Stimulated activated CD8-positive, alpha-beta memory T cell treated with anti-CD3 and anti-CD28 coated beads, Interleukin-4, amount 100 ng/mL, for 48 hours (primary cell): Measurements from ENCODE around the gene VANGL2.

ENCODE experiments used
- DNase-seq: peaks from one replicate; pipeline ENCODE4 v3.0.0-alpha.2; 2020

Gene VANGL2

DNA sequence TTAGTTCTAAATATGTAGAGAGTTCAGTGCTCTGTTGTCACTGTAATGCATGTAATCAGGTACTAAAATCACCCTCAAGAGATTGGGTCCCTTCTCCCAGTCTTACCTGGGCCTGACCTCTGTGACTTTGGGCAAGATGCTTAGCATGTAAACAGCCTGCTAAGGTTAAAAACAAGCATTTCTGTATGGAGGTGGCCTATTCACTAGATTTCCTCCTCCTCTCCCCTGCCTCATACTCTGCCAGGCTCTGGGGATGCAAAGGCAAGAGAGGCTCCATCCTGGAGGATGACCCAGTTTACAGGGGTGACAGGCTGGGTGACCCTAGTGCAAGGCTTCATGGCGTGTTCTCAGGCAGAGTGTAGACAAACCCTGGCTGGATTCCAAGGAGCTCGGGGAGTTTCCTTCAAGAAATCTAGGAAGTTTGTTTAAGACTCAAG lies 28.8 kb downstream of the VANGL2 start:
- peak; percentile 37 for DNase-seq

DNA sequence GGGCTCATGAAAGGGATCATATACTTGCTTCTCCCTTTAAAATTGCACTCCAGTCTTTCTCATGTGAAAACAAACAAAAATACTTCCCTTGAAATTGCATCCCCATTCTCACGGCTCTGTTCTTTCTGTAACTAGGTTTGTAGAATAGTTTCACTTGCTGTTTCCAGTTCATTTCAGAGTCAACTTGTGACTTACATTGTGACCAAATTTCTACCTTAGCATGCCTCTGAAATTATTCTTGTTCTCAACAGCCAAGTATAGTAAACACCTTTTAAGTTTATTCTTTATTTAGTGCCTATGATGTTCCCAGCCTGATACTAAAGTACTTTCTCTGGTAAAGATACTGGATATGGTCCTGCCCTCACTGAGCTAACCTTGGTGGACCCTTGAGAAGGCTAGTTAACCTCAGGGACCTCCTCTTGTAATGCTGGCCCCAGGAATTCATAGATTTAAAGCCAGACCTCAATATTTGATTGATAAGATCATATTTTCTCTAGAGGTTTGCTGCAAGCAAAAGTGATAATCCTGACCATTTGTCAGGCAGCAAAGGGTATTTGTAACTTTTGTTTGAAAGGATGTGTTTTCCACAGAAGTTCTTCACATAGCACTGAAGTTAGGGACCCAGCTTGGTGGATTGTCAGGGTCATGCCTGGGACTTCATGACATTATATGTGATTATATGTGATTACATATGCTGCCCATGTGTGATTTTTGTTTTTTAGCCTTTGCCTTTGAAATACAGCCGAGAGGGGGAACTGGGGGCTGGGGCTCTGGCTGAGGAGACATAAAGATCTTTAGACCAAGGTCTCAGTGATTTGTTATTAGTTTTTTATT lies 29.6 kb downstream of the VANGL2 start:
- DNase-seq, result peak; percentile 21

DNA sequence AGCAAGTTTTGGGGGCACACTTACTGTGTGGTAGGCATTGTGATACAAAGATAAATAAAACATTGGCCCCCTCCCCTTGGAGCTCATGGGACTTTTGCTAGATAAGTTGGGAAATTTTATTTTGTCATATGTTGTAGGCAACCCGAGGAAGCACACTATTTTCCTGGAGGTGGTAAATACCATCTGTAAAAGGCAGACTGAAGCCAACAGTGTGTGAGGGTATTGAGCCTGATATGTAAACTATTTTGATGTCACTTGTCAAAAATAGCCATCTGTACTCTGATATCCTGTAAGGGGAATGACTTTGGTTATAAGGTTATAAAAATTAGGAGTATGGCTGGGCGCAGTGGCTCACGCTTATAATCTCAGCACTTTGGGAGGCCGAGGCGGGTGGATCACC lies 30.6 kb downstream of the VANGL2 start:
- peak; percentile 20 for DNase-seq

DNA sequence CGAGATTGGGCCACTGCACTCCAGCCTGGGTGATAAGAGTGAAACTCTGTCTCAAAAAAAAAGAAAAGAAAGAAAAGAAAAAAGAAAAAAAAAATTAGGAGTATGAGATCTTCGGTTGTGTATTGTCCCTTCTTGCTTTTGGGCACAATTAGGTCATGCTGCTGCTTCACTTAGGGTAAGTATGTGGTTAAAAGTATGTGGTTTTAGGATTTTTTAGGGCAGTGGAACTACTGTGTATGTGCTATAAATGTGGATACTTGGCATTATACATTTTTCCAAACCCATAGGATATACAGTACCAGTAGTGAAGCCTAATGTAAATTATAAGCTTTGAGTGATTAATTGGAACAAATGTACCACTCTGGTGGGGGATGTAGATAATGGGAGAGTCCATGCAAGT lies 31.2 kb downstream of the VANGL2 start:
- DNase-seq, result no peak

DNA sequence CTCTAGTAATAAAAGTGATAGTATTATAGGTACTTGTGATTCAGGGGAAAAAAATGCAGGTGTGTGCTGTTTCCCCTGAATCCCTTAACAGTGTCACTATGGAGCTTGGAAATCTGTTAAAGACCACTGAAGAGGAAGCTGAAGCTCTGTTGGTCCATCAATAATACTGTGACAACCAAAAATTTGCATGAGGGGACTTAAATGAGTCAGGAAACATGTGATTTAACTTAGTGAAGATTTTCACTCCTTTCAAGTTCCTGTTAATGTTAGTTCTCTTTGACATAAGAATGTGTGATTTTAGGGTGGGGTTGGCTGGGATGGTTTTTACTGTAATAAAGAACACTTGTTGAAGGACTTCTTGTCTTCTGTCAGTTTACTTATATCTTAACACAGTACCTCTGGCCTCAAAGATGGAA lies 32.0 kb downstream of the VANGL2 start:
- peak; percentile 19 for DNase-seq

DNA sequence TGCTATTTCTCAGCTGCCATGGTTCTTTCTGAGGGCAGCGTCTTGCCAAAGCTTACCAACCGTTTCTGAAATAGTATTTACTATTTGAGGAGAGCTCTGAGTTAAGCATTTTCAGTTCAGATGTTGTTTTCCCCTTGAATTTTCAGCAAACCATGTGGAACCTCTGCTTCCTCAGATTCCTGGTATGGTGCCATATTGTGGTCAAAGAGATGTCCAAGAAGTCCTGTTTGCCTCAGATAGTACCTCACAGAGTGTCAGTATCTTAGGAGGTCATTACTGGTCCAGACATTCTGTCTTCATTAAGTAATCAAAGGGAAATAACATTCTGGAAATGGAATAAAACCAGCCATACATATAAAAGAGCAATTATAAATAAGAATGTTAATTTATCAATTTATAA lies 36.6 kb downstream of the VANGL2 start:
- peak; percentile 13 for DNase-seq

DNA sequence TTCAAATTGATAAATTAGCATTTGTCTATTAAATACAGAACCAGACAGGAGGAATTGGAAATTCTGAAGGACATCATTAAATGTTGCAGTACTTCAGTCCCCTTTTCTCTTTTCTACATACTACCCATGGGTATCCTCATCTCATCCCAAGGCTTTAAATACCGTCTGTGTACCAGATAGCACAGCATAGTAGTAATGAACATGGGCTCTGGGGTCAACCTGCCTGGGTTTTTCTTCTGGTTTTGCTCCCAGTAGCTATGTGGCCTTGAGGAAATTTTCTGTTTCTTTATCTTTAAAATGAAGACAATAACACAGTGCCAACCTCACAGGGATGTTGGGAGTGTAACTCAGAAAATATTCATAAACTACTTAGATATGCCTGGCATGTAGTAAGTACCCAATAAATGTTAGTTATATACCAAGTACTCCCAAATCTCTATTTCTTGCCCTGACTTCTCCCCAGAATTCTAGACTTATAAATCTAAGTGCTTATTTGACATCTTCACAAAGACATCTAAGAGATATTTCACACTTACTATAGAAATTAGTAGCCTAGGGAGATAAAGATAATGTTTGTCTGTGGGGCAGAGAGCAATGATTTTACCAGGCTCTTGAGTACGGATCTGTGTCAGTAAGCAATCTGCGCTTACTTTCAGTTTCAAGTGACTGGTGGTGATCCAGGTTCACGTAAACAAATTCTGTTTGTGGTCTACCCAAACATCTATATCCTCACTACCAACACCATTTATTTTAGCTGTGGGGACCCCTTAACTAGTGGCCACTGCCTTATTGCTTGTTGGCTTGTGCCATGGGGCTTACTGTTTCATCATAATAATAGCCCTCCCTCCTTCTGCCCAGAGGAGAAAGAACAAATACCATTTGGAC lies 37.3 kb downstream of the VANGL2 start:
- DNase-seq, result peak; percentile 31

DNA sequence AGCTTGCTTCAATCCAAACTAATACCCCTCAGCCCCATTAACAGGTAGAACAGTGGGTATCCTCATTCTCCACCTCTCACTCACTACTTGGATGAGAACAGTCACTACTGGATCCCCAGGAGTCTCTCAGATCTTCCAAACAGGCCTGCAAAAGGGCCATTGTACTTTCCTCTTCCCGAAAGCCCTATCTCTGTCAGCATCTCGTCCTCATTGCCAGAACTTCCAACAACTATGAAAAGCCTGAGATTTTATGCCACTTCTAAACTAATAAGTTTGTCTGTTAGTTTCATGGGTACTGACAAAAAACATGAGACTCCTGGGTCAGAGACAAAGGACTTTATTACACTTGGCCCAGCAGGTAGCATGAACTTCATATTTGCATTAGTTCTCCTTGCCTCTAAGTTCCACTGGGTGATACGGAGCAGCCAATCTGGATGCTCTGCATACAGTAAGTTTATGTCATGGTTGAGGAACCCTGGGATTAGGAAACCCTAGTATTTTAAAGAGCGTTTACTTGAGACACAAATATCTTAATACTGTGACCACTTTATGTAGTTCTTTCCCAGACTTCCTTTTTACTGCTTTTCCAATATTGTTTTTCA lies 38.1 kb downstream of the VANGL2 start:
- DNase-seq, result peak; percentile 11

DNA sequence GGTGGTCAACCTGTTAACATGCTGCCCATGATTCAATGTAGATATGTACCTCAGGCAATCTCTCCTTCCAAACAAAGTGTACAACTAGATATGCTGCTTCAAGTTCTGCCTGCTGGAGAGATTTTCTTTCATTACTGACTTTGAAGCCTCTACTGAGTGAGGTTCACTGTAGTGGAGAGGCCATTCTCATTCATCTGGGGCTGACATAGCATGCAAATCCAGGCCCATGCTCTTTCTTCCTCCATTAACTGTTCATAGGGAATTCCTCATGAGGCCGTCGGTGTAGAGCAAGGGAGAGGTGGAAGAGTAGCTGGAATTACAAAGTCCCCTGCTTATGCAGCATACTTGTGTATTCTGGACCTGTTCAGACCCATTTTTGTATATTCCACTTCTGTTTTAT lies 38.6 kb downstream of the VANGL2 start:
- no peak for DNase-seq

DNA sequence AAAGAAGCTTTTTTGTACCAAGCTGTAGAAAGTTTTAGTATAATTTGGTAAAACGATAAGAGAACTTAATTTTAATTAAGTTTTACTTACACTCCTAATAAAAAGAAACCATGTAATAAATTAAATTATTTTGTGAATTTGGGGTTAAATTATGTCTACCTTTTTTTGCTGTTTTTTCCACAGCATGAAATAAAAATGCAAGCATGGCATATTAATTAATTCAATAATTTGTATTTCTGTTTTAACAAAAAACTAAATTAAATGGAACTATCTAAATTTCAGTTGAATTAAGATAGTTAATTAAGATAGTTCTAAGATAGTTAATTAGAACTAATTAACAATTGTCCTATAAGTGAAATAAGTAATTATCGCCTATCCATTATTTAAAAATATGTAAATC lies 39.4 kb downstream of the VANGL2 start:
- no peak for DNase-seq

DNA sequence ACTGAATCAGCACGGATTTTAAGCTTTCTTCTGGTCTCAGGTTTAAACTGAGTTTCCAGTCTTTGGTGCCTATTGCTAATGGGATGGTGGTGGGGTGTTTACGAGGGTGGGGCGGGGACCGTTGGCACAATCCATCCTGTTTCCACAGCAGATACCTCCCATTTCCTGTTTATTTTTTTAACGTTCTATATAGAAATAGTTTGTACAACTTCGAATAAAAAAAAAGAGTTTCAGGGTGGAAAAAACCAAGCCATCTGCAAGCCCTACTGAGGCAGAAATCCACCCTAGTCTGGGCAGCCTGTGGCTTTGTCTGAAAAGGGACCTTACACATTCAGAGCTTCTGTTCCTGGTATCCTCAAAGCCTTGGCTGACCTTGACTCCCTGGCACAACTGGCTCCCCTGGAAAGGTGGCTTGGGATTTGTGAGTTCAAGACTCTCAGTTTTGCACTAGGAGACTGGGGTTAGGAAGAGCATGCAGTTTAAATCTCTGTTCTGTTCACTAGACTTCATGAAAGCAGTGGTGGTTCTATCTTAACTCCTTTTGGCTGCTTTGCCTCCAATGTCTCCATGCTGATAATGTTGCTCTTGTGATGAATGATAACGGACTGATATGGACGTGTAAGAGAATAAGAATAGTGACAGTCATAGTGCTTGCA lies 46.7 kb downstream of the VANGL2 start:
- no peak for DNase-seq

DNA sequence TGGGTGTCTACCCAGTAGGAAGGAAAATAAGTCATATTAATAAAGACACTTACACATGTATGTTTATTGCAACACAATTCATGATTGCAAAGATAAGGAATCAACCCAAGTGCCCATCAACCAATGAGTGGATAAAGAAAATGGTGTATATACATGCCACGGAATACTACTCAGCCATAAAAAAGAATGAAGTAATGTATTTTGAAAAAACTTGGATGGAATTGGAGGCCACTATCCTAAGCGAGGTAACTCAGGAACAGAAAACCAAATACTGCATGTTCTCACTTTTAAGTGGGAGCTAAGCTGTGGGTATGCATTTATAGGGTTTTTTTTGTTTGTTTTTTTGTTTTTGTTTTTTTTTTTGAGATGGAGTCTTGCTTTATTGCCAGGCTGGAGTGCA lies 49.1 kb downstream of the VANGL2 start:
- no peak for DNase-seq

DNA sequence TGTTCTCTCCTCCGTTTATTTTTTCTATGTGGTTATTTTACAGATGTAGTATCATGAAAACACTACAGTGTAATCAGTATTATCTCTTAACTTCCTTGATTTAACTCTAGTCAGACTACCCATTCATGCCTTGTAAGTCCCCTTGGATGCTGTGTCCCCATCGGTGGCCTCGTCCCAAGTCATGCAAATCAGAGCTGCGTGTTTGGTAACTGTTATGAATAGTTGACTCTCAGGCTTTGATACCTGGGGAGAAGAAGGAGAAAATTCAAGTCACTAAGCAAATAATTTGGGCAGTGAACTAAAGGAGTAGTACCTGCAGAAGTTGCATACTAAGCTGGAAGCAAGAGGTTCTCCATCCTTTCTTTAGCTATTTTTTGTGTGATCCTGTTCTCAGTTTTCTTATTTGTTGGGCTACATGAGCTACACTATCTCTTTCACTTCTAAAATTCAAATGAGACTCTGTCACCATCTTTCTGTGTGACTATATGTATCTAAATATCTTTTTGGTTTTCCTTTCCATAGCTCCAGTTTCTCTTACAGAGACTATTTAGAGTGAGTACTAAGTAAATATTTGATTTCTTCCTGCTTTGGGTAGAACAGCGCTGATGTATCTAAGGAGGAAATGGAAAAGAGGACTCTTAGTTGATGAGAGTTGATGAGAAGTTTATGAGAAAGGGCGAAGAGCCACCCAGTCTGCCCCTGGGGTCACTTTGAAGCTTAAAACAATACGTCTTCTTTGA lies 50.9 kb downstream of the VANGL2 start:
- no peak for DNase-seq

DNA sequence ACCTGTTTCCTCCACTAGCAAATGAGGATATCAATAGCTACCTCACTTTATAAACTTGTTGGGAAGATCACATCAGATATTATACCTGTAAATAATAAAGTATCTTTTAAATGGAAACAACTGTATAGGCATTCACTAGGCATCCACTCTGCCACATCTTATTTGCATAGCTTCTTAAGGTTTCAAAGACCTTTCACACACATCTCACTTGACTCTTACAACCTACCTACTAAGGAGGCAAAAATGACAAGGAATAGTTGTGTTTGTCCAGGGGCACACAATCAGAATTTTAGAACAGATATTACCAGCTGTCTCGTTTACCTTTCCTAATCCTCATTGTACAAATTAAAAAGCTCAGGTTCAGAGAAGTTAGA lies 51.5 kb downstream of the VANGL2 start:
- DNase-seq, result no peak

DNA sequence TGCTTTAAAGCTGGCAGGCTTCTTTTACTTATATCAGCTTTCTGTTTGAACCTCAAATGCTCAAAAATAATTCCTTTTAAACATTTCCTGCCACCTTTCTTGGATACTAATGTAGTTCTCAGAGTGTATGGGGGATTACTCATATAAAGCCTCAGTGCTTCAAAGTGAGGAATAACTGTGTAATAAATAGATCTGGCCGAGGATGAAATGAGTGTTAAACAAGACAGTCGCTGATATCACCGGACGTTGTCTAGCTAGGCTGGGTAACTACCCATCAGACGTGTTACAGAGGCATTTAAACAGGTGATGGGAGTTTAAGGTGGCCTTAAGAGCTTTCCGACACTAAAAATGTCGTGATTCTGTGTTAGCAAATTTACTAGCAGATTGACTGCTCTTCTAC lies 53.1 kb downstream of the VANGL2 start:
- no peak for DNase-seq

DNA sequence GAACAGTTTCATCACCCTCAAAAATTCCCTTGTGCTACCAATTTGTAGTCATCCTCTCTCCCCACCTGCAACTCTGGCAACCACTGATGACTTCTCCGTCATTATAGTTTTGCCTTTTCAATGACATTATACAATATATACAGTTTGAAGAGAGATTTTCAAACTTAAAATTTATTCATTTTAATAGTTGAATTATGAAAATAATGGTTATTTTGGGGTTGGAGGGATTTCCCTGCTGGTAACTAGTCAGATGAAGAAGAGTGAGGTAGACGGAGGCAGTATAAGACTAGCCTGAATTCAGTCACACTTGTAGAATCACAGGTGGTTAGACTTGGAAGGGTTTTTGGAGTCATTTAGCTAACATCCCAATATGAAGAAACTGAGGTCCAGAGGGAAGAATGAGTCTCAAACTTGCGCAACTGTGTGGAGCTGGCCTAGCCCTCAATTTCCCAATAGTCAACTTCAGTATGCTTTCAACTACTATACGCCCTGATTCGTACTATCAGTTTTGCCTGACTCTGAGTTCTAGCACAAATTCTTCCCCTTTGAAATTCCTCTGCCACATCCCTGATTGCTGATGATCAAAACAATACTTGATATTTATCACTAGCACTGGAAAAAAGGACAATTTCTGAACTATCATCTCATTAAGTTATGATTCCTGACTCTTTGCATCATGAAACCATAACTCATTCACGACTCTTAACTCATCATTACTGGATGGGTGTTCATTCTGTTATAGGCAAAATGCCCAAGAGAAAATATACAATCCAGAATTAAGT lies 54.2 kb downstream of the VANGL2 start:
- no peak for DNase-seq

DNA sequence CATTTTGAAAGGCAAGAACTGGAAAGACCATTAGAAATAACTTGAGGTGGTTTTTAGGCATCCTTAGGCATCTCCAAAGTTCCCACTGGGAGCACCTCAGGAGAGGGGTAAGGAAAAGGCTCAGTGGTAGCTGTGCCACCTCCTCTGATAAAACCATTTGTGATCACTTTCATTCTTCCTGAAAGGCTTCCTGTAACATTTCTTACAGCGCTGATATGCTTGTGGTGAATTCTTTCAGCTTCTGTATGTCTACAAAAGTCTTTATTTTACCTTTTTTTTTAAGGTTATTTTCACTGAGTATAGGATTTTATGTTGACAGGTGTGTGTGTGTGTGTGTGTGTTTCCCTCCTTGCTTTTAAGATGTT lies 54.8 kb downstream of the VANGL2 start:
- DNase-seq, result no peak

DNA sequence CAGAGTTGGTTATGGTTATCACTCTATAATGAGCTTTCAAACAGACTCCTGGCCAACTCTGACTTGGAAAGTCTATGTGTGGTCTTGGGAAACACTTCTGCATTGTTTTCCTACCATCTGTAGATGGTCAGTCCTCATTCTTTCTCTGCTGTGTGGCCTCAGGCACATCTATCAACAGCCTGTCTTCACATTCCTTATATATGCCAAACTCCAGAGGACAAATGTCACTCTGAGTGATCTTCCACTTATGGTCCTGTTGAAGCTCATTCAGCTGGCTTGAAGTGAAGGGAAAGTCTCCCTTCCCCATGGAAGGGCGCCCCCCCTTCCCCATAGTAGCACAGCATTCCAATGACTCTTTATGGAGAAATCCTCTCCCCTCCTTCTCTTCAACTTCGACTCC lies 58.7 kb downstream of the VANGL2 start:
- no peak for DNase-seq

DNA sequence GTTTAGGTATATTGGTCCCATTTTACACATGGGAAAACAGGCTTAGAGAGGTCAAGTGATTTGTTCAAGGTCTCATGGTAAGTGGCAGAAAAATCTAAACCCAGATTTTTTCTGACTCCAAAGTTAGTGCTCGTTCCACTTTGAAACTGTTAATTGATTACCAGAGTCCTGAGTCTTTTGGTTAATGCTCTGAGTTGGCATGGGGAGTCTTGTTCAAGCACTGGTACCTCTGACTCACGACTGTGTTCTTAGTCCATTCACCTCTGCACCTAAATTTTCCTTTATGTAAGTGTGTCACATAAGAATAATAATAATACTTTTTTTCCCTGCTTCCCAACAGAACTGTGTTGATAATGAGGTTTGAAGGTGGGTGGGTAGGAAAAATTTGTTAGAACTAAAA lies 59.3 kb downstream of the VANGL2 start:
- no peak for DNase-seq

DNA sequence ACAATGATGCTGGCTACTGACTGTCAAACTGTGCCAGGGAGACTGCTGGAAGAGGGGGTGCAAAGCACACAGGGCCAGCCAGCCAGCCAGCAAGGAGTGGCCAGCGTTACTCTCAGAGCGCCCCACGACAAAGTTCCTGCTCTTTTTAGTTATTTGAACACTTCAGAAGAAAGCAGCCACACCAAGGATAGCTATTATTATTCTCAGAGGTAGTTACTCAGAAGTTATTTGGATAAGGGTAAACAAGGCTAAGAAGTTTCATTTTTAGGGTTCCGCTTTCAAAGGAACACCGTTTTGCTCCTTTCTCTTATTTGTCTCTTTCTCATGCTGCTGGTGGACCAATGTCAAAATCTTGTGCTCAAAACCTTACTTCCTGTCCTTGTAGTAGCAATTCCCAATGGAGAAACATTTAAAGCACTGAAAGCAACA lies 59.9 kb downstream of the VANGL2 start:
- DNase-seq, result peak; percentile 46

DNA sequence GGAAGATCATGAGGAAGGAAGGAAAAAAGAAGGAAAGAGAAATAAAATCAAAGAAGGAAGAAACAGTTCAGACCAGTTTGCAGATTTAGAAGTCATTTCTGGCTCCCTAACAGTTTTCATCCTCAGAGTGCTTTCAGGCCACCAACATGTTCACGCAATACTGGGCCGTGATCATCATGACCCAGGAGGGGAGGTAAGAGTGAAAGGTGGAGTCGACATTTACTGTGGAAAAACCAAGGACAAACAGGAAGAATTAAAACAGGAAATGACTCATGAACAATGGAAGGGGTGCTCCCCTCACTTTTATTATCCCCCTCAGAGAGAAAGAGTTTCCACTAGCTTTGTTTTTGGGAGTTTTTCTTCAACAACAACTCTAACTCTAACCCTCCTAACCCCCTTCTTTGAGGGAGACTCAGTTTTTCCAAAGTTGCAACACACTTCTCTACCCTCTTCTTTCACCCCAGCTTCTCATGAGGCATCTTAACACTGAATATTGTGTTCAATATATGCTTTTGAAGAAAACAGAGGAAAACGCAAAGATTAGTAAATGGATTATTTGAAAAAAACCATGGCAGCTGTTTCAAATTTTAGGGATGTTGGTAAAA lies 60.4 kb downstream of the VANGL2 start:
- no peak for DNase-seq
